ENCODE results near the gene MAP2K1. TPM values are rescaled to one million over a fixed set of nuclear protein-coding genes. Genes with fewer than 3 reads are reported as not detected.

The MAP2K1 gene
- total RNA-seq, 1 experiment from 2014 or later, result 63.7 TPM

- no peak for TF ChIP-seq CTCF (IDR thresholded peaks at IDR 0.05; ENCODE audit: insufficient read depth in 1 of 2, low read depth in 1 of 2, low read length in 1 of 2, severe bottlenecking in 1 of 2, unreplicated experiment in 1 of 2)
- intact Hi-C loops (cut with micrococcal nuclease; ENCODE audit: unreplicated experiment), result no loop called here
- Mint-ChIP-seq H3K36me3 (ENCODE audit: insufficient read depth, unreplicated experiment) (peaks cover 13% of the 10 kb centered on the region), H3K9me3 (ENCODE audit: unreplicated experiment) (no peaks in the 10 kb centered on the region), H3K27me3 (ENCODE audit: insufficient read depth, unreplicated experiment) (no peaks in the 10 kb centered on the region), H3K4me3 (ENCODE audit: unreplicated experiment) (no peak overlapping the region), H3K27ac (ENCODE audit: unreplicated experiment) (no peak overlapping the region), H3K4me1 (ENCODE audit: low read depth, unreplicated experiment) (peaks cover 12% of the 10 kb centered on the region)
- no peaks in the 10 kb centered on the region for H3K9me3 ChIP-seq
- CTCF ChIA-PET, result no interaction called here
- POLR2A ChIA-PET, result no interaction called here
- H3K4me3 ChIP-seq (ENCODE audit: low read depth, low read length), result no peak overlapping the region
- no peaks in the 10 kb centered on the region for H3K27me3 ChIP-seq (replicated peaks; ENCODE audit: control insufficient read depth, insufficient read depth, low read length)
- DNase-seq, result no peak
- H3K4me1 ChIP-seq, result no peaks in the 10 kb centered on the region; the same call in 1 of the 2 replicates
- H3K36me3 ChIP-seq (ENCODE audit: control insufficient read depth, insufficient read depth, low read length), result no peaks in the 10 kb centered on the region; the same call in 1 of the 2 replicates
- BruUV-seq (replicated peaks), result no TSS peak
These were observed 16.6 kb downstream of the MAP2K1 start for GRCh38 chr15:66403323-66403722.

GRCh38 chr15:66404122-66404521 lies 17.4 kb downstream of the MAP2K1 start:
- Histone ChIP-seq H3K36me3 (ENCODE audit: control insufficient read depth, insufficient read depth, low read length) (no peaks in the 10 kb centered on the region), H3K9me3 (no peaks in the 10 kb centered on the region), H3K4me1 (no peaks in the 10 kb centered on the region; the same call in 1 of the 2 replicates), H3K27me3 (replicated peaks; ENCODE audit: control insufficient read depth, insufficient read depth, low read length) (no peaks in the 10 kb centered on the region), H3K4me3 (ENCODE audit: low read depth, low read length) (no peak overlapping the region)
- Mint-ChIP-seq H3K36me3 (ENCODE audit: insufficient read depth, unreplicated experiment) (peaks cover 16% of the 10 kb centered on the region), H3K4me1 (ENCODE audit: low read depth, unreplicated experiment) (peaks cover 19% of the 10 kb centered on the region), H3K27ac (ENCODE audit: unreplicated experiment) (no peak overlapping the region), H3K4me3 (ENCODE audit: unreplicated experiment) (no peak overlapping the region), H3K27me3 (ENCODE audit: insufficient read depth, unreplicated experiment) (no peaks in the 10 kb centered on the region), H3K9me3 (ENCODE audit: unreplicated experiment) (no peaks in the 10 kb centered on the region)
- intact Hi-C loops (cut with micrococcal nuclease; ENCODE audit: unreplicated experiment), result no loop called here
- TF ChIP-seq CTCF (IDR thresholded peaks at IDR 0.05; ENCODE audit: insufficient read depth in 1 of 2, low read depth in 1 of 2, low read length in 1 of 2, severe bottlenecking in 1 of 2, unreplicated experiment in 1 of 2), result no peak
- BruUV-seq (replicated peaks), result no TSS peak
- CTCF ChIA-PET, result no interaction called here
- POLR2A ChIA-PET, result no interaction called here
- DNase-seq, result no peak

GRCh38 chr15:66404532-66404931 lies 17.8 kb downstream of the MAP2K1 start:
- Histone ChIP-seq H3K9me3 (no peaks in the 10 kb centered on the region), H3K4me3 (ENCODE audit: low read depth, low read length) (no peak overlapping the region), H3K27me3 (replicated peaks; ENCODE audit: control insufficient read depth, insufficient read depth, low read length) (no peaks in the 10 kb centered on the region), H3K36me3 (ENCODE audit: control insufficient read depth, insufficient read depth, low read length) (no peaks in the 10 kb centered on the region), H3K4me1 (no peaks in the 10 kb centered on the region; the same call in 1 of the 2 replicates)
- TF ChIP-seq CTCF (IDR thresholded peaks at IDR 0.05; ENCODE audit: insufficient read depth in 1 of 2, low read depth in 1 of 2, low read length in 1 of 2, severe bottlenecking in 1 of 2, unreplicated experiment in 1 of 2), result no peak
- no peak for DNase-seq
- ChIA-PET CTCF (interaction anchor here (0.6 kb wide), 1 partner anchor 15 kb away, joined by 3 read pairs; no protein-coding TSS in a partner anchor), POLR2A (no interaction called here)
- H3K4me1 Mint-ChIP-seq (ENCODE audit: low read depth, unreplicated experiment), result peaks cover 21% of the 10 kb centered on the region
- H3K27me3 Mint-ChIP-seq (ENCODE audit: insufficient read depth, unreplicated experiment), result no peaks in the 10 kb centered on the region
- intact Hi-C loops (cut with micrococcal nuclease; ENCODE audit: unreplicated experiment), result no loop called here
- BruUV-seq (replicated peaks), result no TSS peak
- no peak overlapping the region for H3K27ac Mint-ChIP-seq (ENCODE audit: unreplicated experiment)
- no peaks in the 10 kb centered on the region for H3K9me3 Mint-ChIP-seq (ENCODE audit: unreplicated experiment)
- H3K4me3 Mint-ChIP-seq (ENCODE audit: unreplicated experiment), result no peak overlapping the region
- H3K36me3 Mint-ChIP-seq (ENCODE audit: insufficient read depth, unreplicated experiment), result peaks cover 13% of the 10 kb centered on the region

Measured in Caco-2 (cell line).